HepG2 (cell line): ENCODE data around the gene GNMT. TPM values are rescaled to one million over a fixed set of nuclear protein-coding genes. Genes with fewer than 3 reads are reported as not detected.
A peak's percentile ranks its signal among the peaks of the same experiment; 100 is the strongest.

Experiments
- ASH2L ChIP-seq: fragments of 300-600, 200-600 bp; sonication (generic); IDR thresholded peaks from 2 replicates; pipeline ENCODE4 v1.7.0; 2017; ENCODE audit warnings: low read depth, mild to moderate bottlenecking, moderate library complexity, mixed read lengths, low read length; ENCODE audit not compliant: insufficient read length
- CEBPG ChIP-seq: IDR thresholded peaks from 2 replicates; pipeline ENCODE4 v1.6.1; 2016
- DBP ChIP-seq: sonication (generic); formaldehyde crosslinking; IDR thresholded peaks from 2 replicates; pipeline ENCODE4 v1.4.0; 2020; ENCODE audit warnings: missing genetic modification reagents; ENCODE audit errors: not compliant biosample characterization
- FOSL2 ChIP-seq: sonication (generic); formaldehyde crosslinking; IDR thresholded peaks from 2 replicates; pipeline ENCODE4 v1.4.0; 2020; ENCODE audit warnings: missing genetic modification reagents
- FOXO4 ChIP-seq: sonication (generic); formaldehyde crosslinking; conservative IDR thresholded peaks from 2 replicates; pipeline ENCODE4 v1.8.1; 2023; ENCODE audit warnings: missing genetic modification reagents
- IRX3 ChIP-seq: sonication (generic); formaldehyde crosslinking; IDR thresholded peaks from 2 replicates; pipeline ENCODE4 v1.8.1; 2023; ENCODE audit warnings: mild to moderate bottlenecking, low read depth, missing genetic modification reagents, borderline replicate concordance
- LCORL ChIP-seq, 2 experiments: fragments of 450-650 bp in 1 of 2; sonication (generic) in 1 of 2; formaldehyde crosslinking in 1 of 2; IDR thresholded peaks; 2 replicates each; pipeline versions ENCODE4 v1.5.0 to v1.6.1; 2017 to 2020; ENCODE audit warnings: antibody characterized with exemption in 1 of 2, missing genetic modification reagents in 1 of 2
- PHF5A ChIP-seq: IDR thresholded peaks from one replicate; pipeline ENCODE4 v1.6.1; 2018; ENCODE audit warnings: low read depth, missing genetic modification reagents; ENCODE audit not compliant: unreplicated experiment
- RERE ChIP-seq: IDR thresholded peaks from 2 replicates; pipeline ENCODE4 v1.6.1; 2016; ENCODE audit warnings: low read depth, missing genetic modification reagents, missing compliant biosample characterization
- SMAD9 ChIP-seq: sonication (generic); formaldehyde crosslinking; IDR thresholded peaks from 2 replicates; pipeline ENCODE4 v1.5.1; 2020; ENCODE audit warnings: mild to moderate bottlenecking, missing genetic modification reagents
- SOX5 ChIP-seq: IDR thresholded peaks from 2 replicates; pipeline ENCODE4 v1.6.1; 2016; ENCODE audit warnings: borderline replicate concordance
- ZBTB3 ChIP-seq: sonication (generic); formaldehyde crosslinking; IDR thresholded peaks from 2 replicates; pipeline ENCODE4 v1.4.0; 2020; ENCODE audit warnings: low read depth, mild to moderate bottlenecking, moderate library complexity, missing genetic modification reagents, borderline replicate concordance
- ZFP1 ChIP-seq: IDR thresholded peaks from 2 replicates; pipeline ENCODE4 v1.6.1; 2016
- ZNF20 ChIP-seq: sonication (generic); formaldehyde crosslinking; IDR thresholded peaks from 2 replicates; pipeline ENCODE4 v1.4.0; 2020; ENCODE audit warnings: mild to moderate bottlenecking, moderate library complexity, missing genetic modification reagents
- ZNF3 ChIP-seq: IDR thresholded peaks from 2 replicates; pipeline ENCODE4 v1.7.0; 2017; ENCODE audit warnings: inconsistent platforms
- ZNF598 ChIP-seq: sonication (generic); formaldehyde crosslinking; IDR thresholded peaks from 2 replicates; pipeline ENCODE4 v1.5.1; 2020; ENCODE audit warnings: mild to moderate bottlenecking, missing genetic modification reagents, borderline replicate concordance
- ZNF709 ChIP-seq: sonication (generic); formaldehyde crosslinking; IDR thresholded peaks from 2 replicates; pipeline ENCODE4 v1.5.0; 2020; ENCODE audit warnings: mild to moderate bottlenecking, missing genetic modification reagents
- ZNF770 ChIP-seq: sonication (generic); formaldehyde crosslinking; IDR thresholded peaks from 2 replicates; pipeline ENCODE4 v1.5.0; 2020; ENCODE audit warnings: mild to moderate bottlenecking, missing genetic modification reagents
- ZNF792 ChIP-seq: IDR thresholded peaks from 2 replicates; pipeline ENCODE4 v1.6.1; 2016
- ZNF850 ChIP-seq: sonication (generic); formaldehyde crosslinking; conservative IDR thresholded peaks from 2 replicates; pipeline ENCODE4 v1.9.0; 2021; ENCODE audit warnings: mild to moderate bottlenecking, missing genetic modification reagents
- ZNF878 ChIP-seq: sonication (generic); formaldehyde crosslinking; IDR thresholded peaks from 2 replicates; pipeline ENCODE4 v1.8.1; 2023; ENCODE audit warnings: mild to moderate bottlenecking, missing genetic modification reagents, moderate library complexity
- polyA plus RNA-seq, 8 experiments: library from polyadenylated mRNA; depleted of rRNA in 3 of 8; stranded (reverse) in 7 of 8; unstranded in 1 of 8; fragments of >200 nt; fragmentation: Illumina TruSeq in 4 of 8; extraction: Trizol in 4 of 8; gene quantifications; 2 replicates each; pipeline versions ENCODE4 v1.2.1 to v1.2.3, GENCODE V29; 2011 to 2016; ENCODE audit warnings: low read depth in 4 of 8, missing spikeins in 1 of 8, mixed read lengths in 1 of 8; ENCODE audit not compliant: insufficient read depth in 1 of 8
- total RNA-seq, 5 experiments: library from RNA; depleted of rRNA; stranded (reverse); fragments of >200 nt; fragmentation: Illumina TruSeq; extraction: Trizol; gene quantifications; 2 replicates each; pipeline ENCODE4 v1.2.3, GENCODE V29; 2016; ENCODE audit warnings: low read depth in 1 of 5

Gene GNMT
- total and polyA plus RNA-seq, 2 of the 13 experiments (the other 11 are each of a cell fraction or from before 2014, with no cell fraction given) = 2.8 to 7.0 TPM

DNA sequence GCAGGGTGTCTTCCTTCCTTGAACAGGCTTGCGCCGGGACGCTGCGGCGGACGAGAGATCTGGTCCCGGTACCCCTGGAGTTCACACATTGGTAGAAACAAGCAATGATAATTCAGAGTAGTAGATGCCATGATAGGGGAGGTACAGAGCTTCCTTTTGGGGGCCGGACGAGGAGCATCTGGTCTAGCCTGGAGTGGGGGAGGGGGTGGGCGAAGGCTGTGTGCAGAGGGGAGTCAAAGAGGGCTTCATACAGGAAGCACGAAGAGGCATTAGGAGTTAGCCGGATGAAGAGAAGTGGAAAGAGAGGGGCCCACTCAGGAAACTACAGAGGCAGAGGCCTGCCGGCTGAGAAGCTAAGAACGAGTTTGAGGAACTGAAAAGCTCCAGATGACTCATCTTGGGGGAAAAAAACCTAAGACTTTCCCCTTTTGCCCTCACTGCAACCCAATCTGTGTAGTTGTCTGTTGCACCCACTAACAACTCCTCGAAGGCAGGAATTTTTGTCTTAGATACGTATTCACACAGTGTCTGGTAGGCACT lies 30.7 kb upstream of the GNMT start (continued):
- TF ChIP-seq RERE (CRISPR knock-in tag) (no peak), SMAD9 (0 out of 2 replicates have a peak, but pooled peaks have one; percentile 22), CEBPG (CRISPR knock-in tag) (no peak), FOSL2 (CRISPR knock-in tag) (peak; percentile 57), ZNF878 (CRISPR knock-in tag) (no peak), ZNF850 (CRISPR knock-in tag) (0 out of 2 replicates have a peak, but pooled peaks have one; percentile 9), DBP (CRISPR knock-in tag) (peak; percentile 6), IRX3 (no peak; the same call in 1 of the 2 replicates), ZNF770 (CRISPR knock-in tag) (no peak), ZNF792 (CRISPR knock-in tag) (no peak; the same call in 1 of the 2 replicates), PHF5A (CRISPR knock-in tag) (peak; percentile 8), LCORL (IDR thresholded peaks at IDR 0.05) (no peak), LCORL (CRISPR knock-in tag; IDR thresholded peaks at IDR 0.05) (peak; percentile 6; the same call in 1 of the 2 replicates), SOX5 (CRISPR knock-in tag) (no peak), ZNF3 (CRISPR knock-in tag) (0 out of 2 replicates have a peak, but pooled peaks have one; percentile 15), ZBTB3 (CRISPR knock-in tag) (0 out of 2 replicates have a peak, but pooled peaks have one; percentile 23), ZNF709 (0 out of 2 replicates have a peak, but pooled peaks have one; percentile 11), ZFP1 (CRISPR knock-in tag) (0 out of 2 replicates have a peak, but pooled peaks have one; percentile 2), ASH2L (peak; percentile 91), ZNF598 (peak; percentile 62; the same call in 1 of the 2 replicates), ZNF20 (CRISPR knock-in tag) (0 out of 2 replicates have a peak, but pooled peaks have one; percentile 2), FOXO4 (CRISPR knock-in tag) (0 out of 2 replicates have a peak, but pooled peaks have one; percentile 24)
